Inflammatory macrophage treated with lipopolysaccharide for 1 hour (primary cell): ENCODE measurements around the gene TPST1.
A peak's percentile ranks its signal among the peaks of the same experiment; 100 is the strongest.
"Not testable (repeated sequence)": the region's sequence is repeated elsewhere in the genome, so short reads cannot be mapped to it uniquely, and the experiment has no call there.

Experiments
- DNase-seq, 2 donors: peaks; one replicate each; pipeline ENCODE4 v3.0.0-alpha.2; 2020 to 2022

The TPST1 gene

GRCh38 chr7:66204822-66205740 is at the start of gene TPST1:
TPST1 (plus strand) TSS chr7:66205334; CDS start chr7:66240426, 35,092 bp downstream.
- peak; percentile 49 to 75 for DNase-seq

- not testable (repeated sequence) for DNase-seq
Measured at GRCh38 chr7:66156035-66156434, 49.1 kb upstream of the TPST1 start.

DNA sequence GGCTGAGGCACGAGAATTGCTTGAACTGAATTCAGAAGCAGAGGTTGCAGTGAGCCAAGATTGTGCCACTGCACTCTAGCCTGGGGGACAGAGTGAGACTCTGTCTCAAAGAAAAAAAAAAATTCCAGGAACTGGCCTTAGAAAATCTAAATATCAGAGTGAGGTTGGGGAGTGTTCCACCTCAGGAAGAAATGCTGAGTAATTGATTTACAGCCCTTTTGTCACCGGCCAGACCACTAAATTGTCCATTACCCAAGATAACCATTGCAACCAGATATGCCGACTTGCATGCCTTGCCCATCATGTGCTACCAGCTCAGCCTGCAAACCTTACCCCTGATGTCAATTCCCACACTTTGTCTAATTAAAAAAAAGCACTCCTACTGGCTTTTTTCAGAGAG is 48.1 kb upstream of the TPST1 start:
- DNase-seq: no peak

- DNase-seq: no peak
Measured at GRCh38 chr7:66162622-66163021, 42.5 kb upstream of the TPST1 start.

GRCh38 chr7:66163186-66163610 is 41.9 kb upstream of the TPST1 start:
- no peak for DNase-seq

GRCh38 chr7:66164356-66164755 is 40.8 kb upstream of the TPST1 start:
- no peak for DNase-seq

- DNase-seq: no peak
Measured at GRCh38 chr7:66167773-66168387, 37.3 kb upstream of the TPST1 start.

DNA sequence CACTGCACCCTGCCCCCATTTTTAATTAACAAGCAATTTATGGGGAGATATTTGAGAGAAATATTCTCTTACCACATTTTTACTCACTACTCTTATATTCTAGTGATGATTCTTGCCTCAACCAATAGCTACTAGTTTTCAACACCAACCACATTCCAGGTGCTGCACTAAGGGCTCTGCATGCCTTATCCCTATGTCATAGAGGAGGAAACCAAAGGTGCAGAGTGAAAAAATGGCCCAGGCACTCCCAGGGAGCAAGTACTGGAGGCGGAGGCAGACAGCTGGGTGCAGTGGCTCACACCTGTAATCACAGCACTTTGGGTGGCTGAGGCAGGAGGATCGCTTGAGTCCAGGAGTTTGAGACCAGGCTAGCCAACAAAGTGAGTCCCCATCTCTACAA is 35.5 kb upstream of the TPST1 start:
- no peak for DNase-seq

DNA sequence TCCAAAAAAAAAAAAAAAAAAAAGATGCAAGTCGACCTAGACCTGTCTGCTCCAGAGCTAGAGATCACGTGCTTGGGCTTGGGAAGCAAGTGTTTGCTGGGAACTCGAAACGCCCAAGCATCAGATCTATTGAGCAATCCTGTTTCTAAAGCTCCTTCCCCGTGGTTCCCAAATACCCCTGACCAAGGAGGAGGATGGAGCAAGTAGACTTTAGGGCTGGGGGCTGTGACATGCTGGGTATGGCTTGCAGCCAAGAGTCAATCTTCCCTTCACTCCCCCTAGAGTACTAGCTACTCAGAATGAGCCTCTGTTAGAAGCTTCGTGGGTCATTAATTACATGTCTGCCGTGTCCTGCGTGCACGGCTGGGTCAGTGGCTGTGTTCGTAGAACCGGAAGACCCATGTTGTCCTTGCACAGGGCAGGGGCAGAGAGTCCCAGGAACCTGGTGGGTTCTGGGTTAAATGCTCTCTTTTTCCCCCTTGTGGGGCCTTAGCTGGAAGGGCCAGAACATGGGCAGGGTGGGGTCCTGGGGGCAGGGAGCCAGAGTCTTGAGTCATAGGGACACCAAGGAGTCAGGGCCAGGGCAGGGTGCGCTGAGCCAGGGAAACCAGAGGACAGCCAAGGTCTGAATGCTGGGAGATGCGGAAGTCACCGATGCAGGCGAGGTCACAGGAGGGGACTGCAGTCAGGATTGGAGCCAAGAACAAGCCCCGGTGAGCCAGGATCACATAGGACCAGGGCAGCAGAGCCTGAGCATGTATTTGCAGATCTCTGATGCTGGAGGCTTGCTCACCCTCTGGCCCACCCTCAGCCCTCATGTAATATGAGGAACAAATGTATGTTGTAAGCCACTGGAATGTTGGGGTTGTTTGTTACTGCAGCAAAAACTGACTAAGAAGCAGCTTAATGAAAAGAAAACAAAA is 34.6 kb upstream of the TPST1 start:
- DNase-seq: no peak

- not testable (repeated sequence) for DNase-seq
Measured at GRCh38 chr7:66172536-66173401, 32.4 kb upstream of the TPST1 start.

GRCh38 chr7:66173856-66174255 is 31.3 kb upstream of the TPST1 start:
- no peak for DNase-seq

GRCh38 chr7:66175006-66175405 is 30.1 kb upstream of the TPST1 start:
- not testable (repeated sequence) for DNase-seq

DNA sequence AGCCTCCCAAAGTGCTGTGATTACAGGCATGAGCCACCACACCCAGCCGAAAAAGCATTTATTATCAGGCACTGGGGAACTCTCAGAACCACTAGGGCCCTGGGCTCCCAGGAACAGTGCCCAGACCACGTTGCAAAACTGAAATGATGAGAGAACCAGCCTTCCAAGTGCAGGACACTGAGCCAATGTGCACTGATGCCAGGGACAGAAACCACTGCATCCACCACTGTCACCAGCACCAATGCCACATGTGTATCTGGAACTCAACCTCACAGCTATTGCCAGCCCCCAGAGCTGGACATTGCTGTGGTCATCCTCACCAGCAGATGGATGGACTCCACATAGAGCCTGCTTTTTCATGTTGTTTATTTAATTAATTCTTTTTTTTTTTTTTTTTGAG is 28.2 kb upstream of the TPST1 start:
- DNase-seq: no peak

GRCh38 chr7:66178258-66178657 is 26.9 kb upstream of the TPST1 start:
- DNase-seq: no peak

GRCh38 chr7:66181329-66181728 is 23.8 kb upstream of the TPST1 start:
- no peak for DNase-seq

DNA sequence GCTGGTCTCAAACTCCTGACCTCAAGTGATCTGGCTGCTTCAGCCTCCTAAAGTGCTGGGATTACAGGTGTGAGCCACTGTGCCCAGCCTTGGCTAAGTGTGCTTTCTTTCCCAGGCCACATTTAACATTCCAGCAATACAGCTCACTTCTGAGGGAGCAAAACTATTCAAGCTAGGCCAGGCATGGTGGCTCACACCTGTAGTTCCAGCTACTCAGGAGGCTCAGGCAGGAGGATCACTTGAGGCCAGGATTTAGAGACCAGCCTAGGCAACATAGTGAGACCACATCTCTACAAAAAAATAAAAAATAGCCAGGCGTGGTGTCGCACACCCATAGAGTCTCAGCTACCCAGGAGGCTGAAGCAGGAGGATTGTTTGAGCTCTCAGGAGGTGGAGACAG is 23.3 kb upstream of the TPST1 start:
- no peak for DNase-seq

GRCh38 chr7:66182920-66183319 is 22.2 kb upstream of the TPST1 start:
- DNase-seq: no peak

DNA sequence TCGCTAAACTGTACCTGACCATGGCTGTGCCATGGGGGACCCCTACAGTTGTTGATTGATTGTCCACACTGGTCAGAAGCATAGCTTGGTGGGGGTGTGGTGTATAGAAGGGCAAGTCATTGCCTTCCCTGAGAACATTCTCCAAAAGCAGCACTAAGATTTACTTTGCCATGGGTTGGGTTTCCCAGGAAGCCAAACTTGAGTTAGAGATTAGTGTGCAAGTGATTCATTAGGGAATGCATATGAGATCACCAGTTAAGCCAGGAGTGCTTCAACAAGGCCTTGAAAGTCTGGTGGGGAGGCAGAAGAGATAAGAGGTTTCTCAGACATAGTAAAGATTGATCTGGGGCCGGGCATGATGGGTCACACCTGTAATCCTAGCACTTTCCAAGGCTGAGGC is 21.4 kb upstream of the TPST1 start:
- no peak for DNase-seq

DNA sequence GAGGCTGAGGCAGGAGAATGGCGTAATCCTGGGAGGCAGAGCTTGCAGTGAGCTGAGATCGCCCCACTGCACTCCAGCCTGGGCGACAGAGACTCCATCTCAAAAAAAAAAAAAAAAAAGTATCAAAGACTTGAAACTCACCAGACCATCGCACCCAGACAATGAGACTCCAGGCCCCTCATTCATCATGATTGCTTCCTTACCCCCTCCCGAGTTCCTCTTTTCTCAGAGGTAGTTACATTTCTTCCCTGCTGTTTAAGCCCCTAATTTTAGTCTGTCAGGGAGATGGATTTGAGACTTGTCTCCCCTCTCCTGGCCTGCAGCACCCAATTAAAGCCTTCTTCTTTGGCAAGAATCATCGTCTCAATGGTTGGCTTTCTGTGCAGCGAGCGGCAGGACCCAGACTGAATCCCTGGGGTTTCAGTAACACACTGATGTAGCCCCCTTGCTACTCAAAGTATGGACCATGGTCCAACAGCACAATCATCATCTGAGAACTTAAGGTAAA is 19.4 kb upstream of the TPST1 start:
- no peak for DNase-seq

DNA sequence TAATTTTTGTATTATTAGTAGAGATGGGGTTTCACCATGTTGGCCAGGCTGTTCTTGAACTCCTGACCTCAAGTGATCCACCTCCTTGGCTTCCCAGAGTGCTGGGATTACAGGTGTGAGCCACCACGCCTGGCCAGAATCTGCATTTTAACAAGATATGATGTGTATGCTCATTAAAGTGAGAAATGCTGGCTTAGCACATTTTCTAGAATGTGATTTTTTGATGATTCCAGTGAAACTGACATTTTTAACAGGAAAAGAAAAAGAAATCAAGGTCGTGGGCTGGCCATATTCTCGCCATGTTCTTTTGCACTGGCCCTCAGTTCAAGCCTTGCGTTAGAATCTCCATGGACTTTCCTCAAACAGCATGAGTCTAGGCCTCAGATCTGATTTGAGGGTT is 18.1 kb upstream of the TPST1 start:
- no peak for DNase-seq

DNA sequence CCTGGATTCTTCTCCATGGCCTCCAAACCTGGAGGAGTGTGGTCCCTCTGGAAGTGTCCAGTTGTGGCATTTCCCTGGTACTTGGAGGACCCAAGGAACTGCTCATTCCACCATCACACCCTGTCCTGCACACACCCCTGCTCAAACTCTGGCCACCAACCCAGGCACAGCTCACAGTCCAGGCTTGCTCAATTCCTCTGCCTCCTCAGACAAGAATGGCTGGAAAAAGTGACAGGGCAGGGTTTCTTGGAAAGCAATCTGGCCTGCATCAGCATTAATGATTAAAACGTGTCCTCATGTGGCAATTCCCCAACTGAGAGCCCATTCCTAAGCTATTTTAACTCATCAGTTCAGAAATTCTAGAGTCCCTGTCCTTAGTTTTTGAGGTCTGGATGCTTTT is 17.2 kb upstream of the TPST1 start:
- DNase-seq: no peak

GRCh38 chr7:66188645-66189044 is 16.5 kb upstream of the TPST1 start:
- no peak for DNase-seq
